ENCODE data around the gene ZCCHC24.

The ZCCHC24 gene

DNA sequence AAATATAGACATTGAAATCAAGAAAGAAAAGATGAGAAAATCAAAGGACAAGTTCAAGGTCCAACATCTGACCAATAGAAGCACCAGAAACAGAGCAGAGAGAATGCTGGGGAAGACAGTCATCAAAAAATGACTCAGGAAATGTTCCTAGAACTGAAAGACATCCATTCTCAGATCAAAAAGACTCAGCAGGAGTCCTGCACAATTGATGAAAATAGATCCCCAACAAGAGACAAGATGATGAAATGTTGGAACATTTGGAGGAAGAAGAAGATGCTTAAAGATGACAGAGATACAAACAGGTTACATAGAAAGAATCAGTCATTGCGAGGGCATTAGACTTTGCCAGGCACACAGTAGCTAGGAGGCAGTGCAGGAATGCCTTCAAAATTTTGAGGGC, 36.9 kb upstream of the ZCCHC24 start:
- no peaks in the 10 kb centered on the region for H3K9me3 ChIP-seq (ENCODE audit: severe bottlenecking)
- H3K4me3 ChIP-seq (ENCODE audit: severe bottlenecking): no peak overlapping the region
- no peak overlapping the region for H3K27ac ChIP-seq (ENCODE audit: poor library complexity, severe bottlenecking)
- no peaks in the 10 kb centered on the region for H3K27me3 ChIP-seq (ENCODE audit: insufficient read depth, poor library complexity, severe bottlenecking)
- no peak for ATAC-seq (ENCODE audit: low read depth)
- TF ChIP-seq, protein P1, sequence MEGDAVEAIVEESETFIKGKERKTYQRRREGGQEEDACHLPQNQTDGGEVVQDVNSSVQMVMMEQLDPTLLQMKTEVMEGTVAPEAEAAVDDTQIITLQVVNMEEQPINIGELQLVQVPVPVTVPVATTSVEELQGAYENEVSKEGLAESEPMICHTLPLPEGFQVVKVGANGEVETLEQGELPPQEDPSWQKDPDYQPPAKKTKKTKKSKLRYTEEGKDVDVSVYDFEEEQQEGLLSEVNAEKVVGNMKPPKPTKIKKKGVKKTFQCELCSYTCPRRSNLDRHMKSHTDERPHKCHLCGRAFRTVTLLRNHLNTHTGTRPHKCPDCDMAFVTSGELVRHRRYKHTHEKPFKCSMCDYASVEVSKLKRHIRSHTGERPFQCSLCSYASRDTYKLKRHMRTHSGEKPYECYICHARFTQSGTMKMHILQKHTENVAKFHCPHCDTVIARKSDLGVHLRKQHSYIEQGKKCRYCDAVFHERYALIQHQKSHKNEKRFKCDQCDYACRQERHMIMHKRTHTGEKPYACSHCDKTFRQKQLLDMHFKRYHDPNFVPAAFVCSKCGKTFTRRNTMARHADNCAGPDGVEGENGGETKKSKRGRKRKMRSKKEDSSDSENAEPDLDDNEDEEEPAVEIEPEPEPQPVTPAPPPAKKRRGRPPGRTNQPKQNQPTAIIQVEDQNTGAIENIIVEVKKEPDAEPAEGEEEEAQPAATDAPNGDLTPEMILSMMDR (IDR thresholded peaks at IDR 0.05; ENCODE audit: poor library complexity, severe bottlenecking): no peak
- no peak for DNase-seq (ENCODE audit: low spot score)
- H3K4me1 ChIP-seq (ENCODE audit: insufficient read depth, poor library complexity, severe bottlenecking): no peaks in the 10 kb centered on the region
- no peaks in the 10 kb centered on the region for H3K36me3 ChIP-seq (ENCODE audit: low read depth)

DNA sequence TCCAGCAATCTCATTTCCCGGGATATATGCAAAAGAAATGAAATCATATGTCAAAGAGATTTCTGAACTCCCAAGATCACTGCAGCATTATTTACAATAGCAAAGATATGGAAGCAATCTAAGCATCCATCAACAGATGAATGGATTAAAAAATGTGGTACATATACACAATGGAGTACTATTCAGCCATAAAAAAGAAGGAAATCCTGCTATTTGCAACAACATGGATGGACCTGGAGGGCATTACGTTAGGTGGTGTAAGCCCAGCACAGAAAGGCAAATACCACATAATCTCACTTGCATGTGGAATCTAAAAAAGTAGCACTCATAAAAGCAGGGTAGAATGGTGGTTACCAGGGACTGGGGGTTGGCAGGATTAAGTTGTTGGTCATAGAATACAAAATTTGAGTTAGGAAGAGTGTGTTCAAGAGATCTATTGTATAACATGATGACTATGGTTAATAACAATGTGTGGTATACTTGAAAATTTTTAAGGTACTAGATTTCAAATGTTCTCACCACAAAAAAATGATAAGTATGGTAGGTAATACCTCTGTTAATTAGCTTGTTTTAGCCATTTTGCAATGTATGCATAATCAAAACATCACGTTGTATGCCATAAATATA, 34.0 kb upstream of the ZCCHC24 start:
- no peaks in the 10 kb centered on the region for H3K4me1 ChIP-seq (ENCODE audit: insufficient read depth, poor library complexity, severe bottlenecking)
- H3K9me3 ChIP-seq (ENCODE audit: severe bottlenecking): no peaks in the 10 kb centered on the region
- no peak for DNase-seq (ENCODE audit: low spot score)
- no peak for ATAC-seq (ENCODE audit: low read depth)
- TF ChIP-seq, protein P1 (IDR thresholded peaks at IDR 0.05; ENCODE audit: poor library complexity, severe bottlenecking): no peak
- H3K27ac ChIP-seq (ENCODE audit: poor library complexity, severe bottlenecking): no peak overlapping the region
- H3K27me3 ChIP-seq (ENCODE audit: insufficient read depth, poor library complexity, severe bottlenecking): no peaks in the 10 kb centered on the region
- no peaks in the 10 kb centered on the region for H3K36me3 ChIP-seq (ENCODE audit: low read depth)
- H3K4me3 ChIP-seq (ENCODE audit: severe bottlenecking): no peak overlapping the region

DNA sequence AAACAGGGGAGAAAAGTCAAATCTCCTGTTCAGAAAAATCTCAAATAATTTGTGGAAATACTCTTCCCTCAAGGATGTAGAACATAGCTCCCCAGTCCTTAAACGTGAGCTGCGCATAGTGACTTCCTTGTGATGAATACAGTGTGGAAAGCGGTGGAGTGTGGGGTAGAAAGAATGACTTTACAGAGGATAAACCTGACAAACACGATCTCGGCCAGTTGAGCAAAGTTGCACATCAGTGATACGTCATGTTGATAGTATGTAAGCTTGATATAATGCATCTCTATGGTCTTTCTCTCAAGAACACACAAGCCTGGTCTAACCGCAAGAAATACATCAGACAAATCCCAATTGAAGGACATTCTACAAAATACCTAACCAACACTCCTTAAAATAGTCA, 32.0 kb upstream of the ZCCHC24 start:
- TF ChIP-seq, protein P1 (IDR thresholded peaks at IDR 0.05; ENCODE audit: poor library complexity, severe bottlenecking): no peak
- DNase-seq (ENCODE audit: low spot score) (no peak), ATAC-seq (ENCODE audit: low read depth) (no peak)

DNA sequence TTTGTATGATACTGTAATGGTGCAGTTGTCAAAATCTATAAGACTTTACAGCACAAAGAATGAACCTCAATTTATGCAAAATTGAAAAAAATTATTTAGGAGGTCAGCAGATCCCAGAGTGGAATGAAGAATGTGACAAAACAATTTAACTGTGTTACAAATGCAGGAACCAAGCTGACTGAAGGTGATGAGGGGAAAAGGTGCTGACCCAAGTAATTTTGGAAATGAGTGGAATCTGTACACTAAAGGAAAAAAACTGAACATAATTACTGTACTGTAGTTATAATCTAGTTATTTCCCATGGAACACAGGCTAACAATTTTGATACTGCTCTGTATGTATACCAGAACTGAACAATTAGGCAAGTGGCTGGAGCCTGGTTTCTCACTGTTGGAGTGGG, 31.2 kb upstream of the ZCCHC24 start:
- H3K4me3 ChIP-seq (ENCODE audit: severe bottlenecking): no peak overlapping the region
- H3K27ac ChIP-seq (ENCODE audit: poor library complexity, severe bottlenecking): no peak overlapping the region
- no peaks in the 10 kb centered on the region for H3K9me3 ChIP-seq (ENCODE audit: severe bottlenecking)
- TF ChIP-seq, protein P1 (IDR thresholded peaks at IDR 0.05; ENCODE audit: poor library complexity, severe bottlenecking): no peak
- H3K4me1 ChIP-seq (ENCODE audit: insufficient read depth, poor library complexity, severe bottlenecking): no peaks in the 10 kb centered on the region
- H3K27me3 ChIP-seq (ENCODE audit: insufficient read depth, poor library complexity, severe bottlenecking): no peaks in the 10 kb centered on the region
- DNase-seq (ENCODE audit: low spot score) (no peak), ATAC-seq (ENCODE audit: low read depth) (no peak)
- H3K36me3 ChIP-seq (ENCODE audit: low read depth): no peaks in the 10 kb centered on the region

More for the DNA sequence above, 32.0 kb upstream of the ZCCHC24 start:
- Histone ChIP-seq H3K27ac (ENCODE audit: poor library complexity, severe bottlenecking) (no peak overlapping the region), H3K4me3 (ENCODE audit: severe bottlenecking) (no peak overlapping the region), H3K36me3 (ENCODE audit: low read depth) (no peaks in the 10 kb centered on the region), H3K9me3 (ENCODE audit: severe bottlenecking) (no peaks in the 10 kb centered on the region), H3K27me3 (ENCODE audit: insufficient read depth, poor library complexity, severe bottlenecking) (no peaks in the 10 kb centered on the region), H3K4me1 (ENCODE audit: insufficient read depth, poor library complexity, severe bottlenecking) (no peaks in the 10 kb centered on the region)

DNA sequence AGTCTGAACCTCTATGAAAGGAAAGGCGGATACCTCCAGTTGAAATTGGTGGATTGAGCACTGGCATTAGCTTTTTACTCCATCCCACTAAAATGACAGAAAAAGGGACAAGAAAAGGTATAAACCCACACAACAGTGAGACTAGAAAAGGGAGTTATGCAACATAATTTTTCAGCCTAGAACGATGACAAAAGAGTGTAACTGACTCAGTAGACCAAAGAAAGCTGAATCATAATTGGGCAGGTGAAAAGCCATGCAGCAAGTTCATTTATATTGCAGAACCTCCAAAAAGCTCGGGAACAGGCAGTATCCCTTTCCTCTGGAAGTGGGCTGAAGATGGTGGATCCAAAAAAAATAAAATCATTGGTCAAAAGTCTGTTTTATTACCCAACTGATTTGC, 30.5 kb upstream of the ZCCHC24 start:
- ATAC-seq (ENCODE audit: low read depth) (no peak), DNase-seq (ENCODE audit: low spot score) (no peak)
- Histone ChIP-seq H3K27ac (ENCODE audit: poor library complexity, severe bottlenecking) (no peak overlapping the region), H3K9me3 (ENCODE audit: severe bottlenecking) (no peaks in the 10 kb centered on the region), H3K27me3 (ENCODE audit: insufficient read depth, poor library complexity, severe bottlenecking) (no peaks in the 10 kb centered on the region), H3K4me3 (ENCODE audit: severe bottlenecking) (no peak overlapping the region), H3K36me3 (ENCODE audit: low read depth) (no peaks in the 10 kb centered on the region), H3K4me1 (ENCODE audit: insufficient read depth, poor library complexity, severe bottlenecking) (no peaks in the 10 kb centered on the region)
- TF ChIP-seq, protein P1 (IDR thresholded peaks at IDR 0.05; ENCODE audit: poor library complexity, severe bottlenecking): no peak

Measured in RWPE2 (cell line).